PC-3 (cell line): ENCODE results near the gene UBAP1. TPM values are rescaled to one million over a fixed set of nuclear protein-coding genes. Genes with fewer than 3 reads are reported as not detected.
A peak's percentile ranks its signal among the peaks of the same experiment; 100 is the strongest.

ENCODE experiments used
- ATAC-seq: fragments of 200-7000 bp; cut with Tn5 transposase; 2 replicates; pipeline ENCODE4 v1.9.1; 2020; ENCODE audit warnings: mild to moderate bottlenecking, moderate library complexity
- Bru-seq: library from RNA; stranded (reverse); fragments of 400-500 nt; gene quantifications from one replicate; lab custom pipeline; 2021; lab: Mats Ljungman, UMichigan
- BruChase-seq, 2 experiments: library from RNA; stranded (reverse); fragments of 400-500 nt; gene quantifications; one replicate each; lab custom pipeline; 2021; lab: Mats Ljungman, UMichigan
- BruUV-seq: library from RNA; stranded (reverse); fragments of 400-500 nt; replicated peaks from 2 replicates; lab custom pipeline; 2021; lab: Mats Ljungman, UMichigan
- CTCF ChIA-PET: fragments of 300-600 bp; sonication (Branson Sonifier 250); formaldehyde crosslinking; loops from one replicate; lab custom pipeline; 2022; ENCODE audit warnings: antibody characterized with exemption; lab: Charles Lee
- POLR2A ChIA-PET: fragments of 300-600 bp; sonication (Branson Sonifier 250); formaldehyde crosslinking; loops from one replicate; lab custom pipeline; 2022; ENCODE audit warnings: antibody characterized with exemption; ENCODE audit not compliant: unreplicated experiment; lab: Charles Lee
- DNase-seq: peaks from one replicate; pipeline ENCODE4 v3.0.0-alpha.2; 2015
- H2AFZ ChIP-seq: fragments of 300-600 bp; sonication (generic); 2 replicates; pipeline ENCODE4 v1.6.0; 2016; ENCODE audit warnings: antibody characterized with exemption, low read length
- H3F3A ChIP-seq: fragments of 300-600 bp; sonication (generic); one replicate; pipeline ENCODE4 v1.6.0; 2017; ENCODE audit warnings: antibody characterized with exemption, low read length, control low read depth, mild to moderate bottlenecking; ENCODE audit not compliant: unreplicated experiment
- H3K27ac ChIP-seq: fragments of 300-600 bp; sonication (generic); 2 replicates; pipeline ENCODE4 v1.5.1; 2016; ENCODE audit warnings: mild to moderate bottlenecking, low read length
- H3K27me3 ChIP-seq: fragments of 300-600 bp; sonication (generic); 2 replicates; pipeline ENCODE4 v1.6.1; 2016; ENCODE audit warnings: low read length, mixed read lengths
- H3K36me3 ChIP-seq: fragments of 300-600 bp; sonication (generic); 2 replicates; pipeline ENCODE4 v1.6.1; 2016; ENCODE audit warnings: low read depth, mixed run types, low read length, mixed read lengths
- H3K4me1 ChIP-seq: fragments of 300-600 bp; sonication (generic); 2 replicates; pipeline ENCODE4 v1.5.1; 2016; ENCODE audit warnings: low read length; ENCODE audit not compliant: insufficient read depth
- H3K4me2 ChIP-seq: fragments of 300-600 bp; sonication (generic); 2 replicates; pipeline ENCODE4 v1.6.0; 2016; ENCODE audit warnings: low read length
- H3K4me3 ChIP-seq: fragments of 300-600 bp; sonication (generic); 2 replicates; pipeline ENCODE4 v1.5.1; 2016; ENCODE audit warnings: mild to moderate bottlenecking, low read length, mixed read lengths
- H3K79me2 ChIP-seq: fragments of 300-600 bp; sonication (generic); 2 replicates; pipeline ENCODE4 v1.6.1; 2017; ENCODE audit warnings: low read length, mixed read lengths
- H3K9ac ChIP-seq: fragments of 300-600 bp; sonication (generic); 2 replicates; pipeline ENCODE4 v1.6.0; 2016; ENCODE audit warnings: mild to moderate bottlenecking, low read length
- H3K9me2 ChIP-seq: fragments of 300-600 bp; sonication (generic); replicated peaks from 2 replicates; pipeline ENCODE4 v1.6.1; 2016; ENCODE audit warnings: mixed run types, low read length, mixed read lengths
- H3K9me3 ChIP-seq: fragments of 300-600 bp; sonication (generic); 2 replicates; pipeline ENCODE4 v1.6.1; 2016; ENCODE audit warnings: low read length, mixed read lengths
- H4K20me1 ChIP-seq: fragments of 300-600 bp; sonication (generic); 2 replicates; pipeline ENCODE4 v1.6.1; 2016; ENCODE audit warnings: low read length, mixed read lengths
- EZH2 ChIP-seq: fragments of 300-600 bp; sonication (generic); IDR thresholded peaks from one replicate; pipeline ENCODE4 v1.6.1; 2017; ENCODE audit warnings: antibody characterized with exemption, mild to moderate bottlenecking, low read length; ENCODE audit not compliant: unreplicated experiment
- EZH2phosphoT487 ChIP-seq: fragments of 300-600 bp; sonication (generic); IDR thresholded peaks from 2 replicates; pipeline ENCODE4 v1.6.1; 2018; ENCODE audit warnings: mild to moderate bottlenecking, antibody characterized with exemption, low read length, borderline replicate concordance
- intact Hi-C: fragments of 100-400 bp; cut with micrococcal nuclease; formaldehyde crosslinking; loops from 2 replicates; pipeline ENCODE4 v1.9.0; 2023
- long read RNA-seq: library from polyadenylated mRNA; unstranded; transcript quantifications from one replicate; pipeline ENCODE4 v2.0.0, GENCODE V29; 2021; ENCODE audit not compliant: unreplicated experiment
- total RNA-seq: library from RNA; depleted of rRNA; stranded (reverse); fragments of >200 nt; gene quantifications from 2 replicates; pipeline ENCODE4 v1.2.3, GENCODE V29; 2014; rRNA removed
- TF ChIP-seq, protein P1 (sequence below): fragments of 300-600 bp; sonication (generic); conservative IDR thresholded peaks from 2 replicates; pipeline ENCODE4 v1.5.1; 2017; ENCODE audit warnings: antibody characterized with exemption, low read depth, mild to moderate bottlenecking, low read length

The UBAP1 gene
- total RNA-seq: 15.2 and 16.5 TPM in 2 replicates
- Bru-seq, nascent RNA: percentile 80 among the genes with signal in this experiment
- BruChase-seq, experiment 1, labeled RNA remaining after a 6-hour chase: percentile 80 among the genes with signal in this experiment
- percentile 75 among the genes with signal in this experiment for BruChase-seq, experiment 2, labeled RNA remaining after a 2-hour chase
- long read RNA-seq, transcript UBAP1-201 (7 exons, 2,735 nt): major isoform, 75 of 105 reads
- long read RNA-seq, partial matches to known transcripts: 15 of 105 reads
- long read RNA-seq, other reads (novel, unspliced or antisense): 9 of 105 reads

DNA sequence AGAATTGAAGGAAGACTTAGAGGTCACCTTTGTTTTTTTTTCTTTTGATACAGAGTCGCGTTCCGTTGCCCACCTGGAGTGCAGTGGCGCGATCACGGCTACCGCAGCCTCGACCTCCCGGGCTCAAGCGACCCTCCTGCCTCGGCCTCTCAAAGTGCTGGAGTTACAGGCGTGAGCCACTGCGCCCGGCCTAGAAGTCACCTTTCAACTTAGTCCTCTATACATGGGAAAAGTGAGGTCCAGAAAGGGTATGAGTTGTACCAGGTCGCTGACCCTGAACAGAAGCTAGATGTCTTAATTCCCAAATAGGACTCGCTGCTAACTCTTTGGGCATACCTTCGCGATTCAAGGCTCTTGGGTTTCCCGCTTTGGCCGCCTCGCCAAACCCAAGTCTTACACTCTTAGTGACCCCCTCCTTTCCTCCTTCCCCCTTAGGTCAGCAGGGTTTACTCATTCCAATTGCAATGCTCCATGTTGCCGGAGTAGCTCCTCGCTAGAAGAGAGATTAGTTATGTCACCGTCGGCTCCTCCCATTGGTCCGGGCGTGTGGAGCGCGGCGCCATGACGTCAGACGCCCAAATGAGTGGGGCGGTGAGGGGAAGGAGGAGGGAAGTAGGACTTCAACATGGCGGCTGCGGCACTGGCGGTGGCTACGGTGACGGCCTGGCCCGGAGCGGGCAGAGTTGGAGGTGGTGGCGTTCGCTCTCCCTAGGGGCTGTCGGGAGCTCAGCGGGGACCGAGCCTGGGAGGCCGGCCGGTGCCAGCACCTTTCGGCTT is at the start of gene UBAP1:
Gene UBAP1 (plus strand): TSS at position 608 of the 777 bp plus-strand sequence. CDS start 41,872 bp downstream, outside the sequence.
- Histone ChIP-seq H3K4me1 (peaks cover 8% of the 10 kb centered on the region; the same call in 1 of the 2 replicates), H3F3A (no peaks in the 10 kb centered on the region), H3K79me2 (peaks cover 54% of the 10 kb centered on the region), H3K27ac (peak within 1 kb of the TSS; percentile 73), H3K9ac (peak within 1 kb of the TSS; percentile 89), H3K4me3 (peak within 1 kb of the TSS; percentile 99), H2AFZ (peak within 1 kb of the TSS; percentile 94), H3K9me3 (no peaks in the 10 kb centered on the region), H3K4me2 (peak within 1 kb of the TSS; percentile 95), H3K36me3 (no peaks in the 10 kb centered on the region), H4K20me1 (0 out of 2 replicates have a peak, but pooled peaks cover 5% of the 10 kb centered on the region), H3K9me2 (no peaks in the 10 kb centered on the region), H3K27me3 (no peaks in the 10 kb centered on the region)
- TF ChIP-seq EZH2phosphoT487 (no peak), EZH2 (no peak)
- TF ChIP-seq, protein P1, sequence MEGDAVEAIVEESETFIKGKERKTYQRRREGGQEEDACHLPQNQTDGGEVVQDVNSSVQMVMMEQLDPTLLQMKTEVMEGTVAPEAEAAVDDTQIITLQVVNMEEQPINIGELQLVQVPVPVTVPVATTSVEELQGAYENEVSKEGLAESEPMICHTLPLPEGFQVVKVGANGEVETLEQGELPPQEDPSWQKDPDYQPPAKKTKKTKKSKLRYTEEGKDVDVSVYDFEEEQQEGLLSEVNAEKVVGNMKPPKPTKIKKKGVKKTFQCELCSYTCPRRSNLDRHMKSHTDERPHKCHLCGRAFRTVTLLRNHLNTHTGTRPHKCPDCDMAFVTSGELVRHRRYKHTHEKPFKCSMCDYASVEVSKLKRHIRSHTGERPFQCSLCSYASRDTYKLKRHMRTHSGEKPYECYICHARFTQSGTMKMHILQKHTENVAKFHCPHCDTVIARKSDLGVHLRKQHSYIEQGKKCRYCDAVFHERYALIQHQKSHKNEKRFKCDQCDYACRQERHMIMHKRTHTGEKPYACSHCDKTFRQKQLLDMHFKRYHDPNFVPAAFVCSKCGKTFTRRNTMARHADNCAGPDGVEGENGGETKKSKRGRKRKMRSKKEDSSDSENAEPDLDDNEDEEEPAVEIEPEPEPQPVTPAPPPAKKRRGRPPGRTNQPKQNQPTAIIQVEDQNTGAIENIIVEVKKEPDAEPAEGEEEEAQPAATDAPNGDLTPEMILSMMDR: no peak
- TSS peak; percentile 93 for BruUV-seq
- intact Hi-C loops: loop anchor here (5.0 kb wide), 1 partner anchor 51 kb away; the partner anchor contains the start of gene DCAF12
- ChIA-PET POLR2A (interaction anchor here (0.5 to 0.7 kb wide), 3 partner anchors 28 to 131 kb away, joined by 3 to 6 read pairs (median 4); no protein-coding TSS in a partner anchor), CTCF (interaction anchor here (1.0 kb wide), 1 partner anchor 75 kb away, joined by 4 read pairs; no protein-coding TSS in a partner anchor)
- DNase-seq: peak; percentile 94
- peak; percentile 96 for ATAC-seq

DNA sequence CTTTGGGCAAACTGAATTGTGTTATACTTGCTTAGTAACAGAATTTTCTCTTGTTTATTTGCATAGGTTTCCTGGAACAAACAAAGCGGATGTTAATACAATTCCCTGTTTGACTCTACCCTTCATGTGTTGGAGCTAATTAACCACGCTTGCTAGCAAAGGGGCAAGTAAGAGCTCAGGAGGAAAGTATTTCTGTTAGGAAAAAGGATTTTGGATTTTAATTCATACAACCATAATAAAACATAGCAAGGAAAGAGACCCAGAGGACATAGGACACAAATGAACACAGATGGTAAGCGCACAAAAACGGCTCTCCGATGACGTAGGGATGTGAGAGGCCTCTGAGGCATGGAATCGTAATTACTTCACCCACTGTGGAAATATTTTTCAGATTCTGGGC is 47.3 kb upstream of the UBAP1 start:
- ChIA-PET CTCF (no interaction called here), POLR2A (no interaction called here)
- intact Hi-C loops: no loop called here

More for the DNA sequence above, 47.3 kb upstream of the UBAP1 start:
- Histone ChIP-seq H3K27ac (no peak overlapping the region), H3K36me3 (no peaks in the 10 kb centered on the region), H3K9me2 (no peaks in the 10 kb centered on the region), H3K27me3 (no peaks in the 10 kb centered on the region), H3K9ac (no peak overlapping the region), H3K79me2 (no peaks in the 10 kb centered on the region), H3K9me3 (no peaks in the 10 kb centered on the region), H3K4me2 (no peak overlapping the region), H4K20me1 (no peaks in the 10 kb centered on the region), H3F3A (no peaks in the 10 kb centered on the region), H3K4me3 (no peak overlapping the region), H3K4me1 (peaks cover 10% of the 10 kb centered on the region; the same call in 1 of the 2 replicates), H2AFZ (no peak overlapping the region)
- no peak for ATAC-seq
- TF ChIP-seq EZH2phosphoT487 (no peak), EZH2 (no peak)
- TF ChIP-seq, protein P1: no peak
- DNase-seq: no peak
- BruUV-seq: no TSS peak
